Activated T-helper 1 cell treated with Interleukin-2 at 50 U/mL for 16 hours (primary cell): ENCODE results near the gene HEXB.

Source experiments
- DNase-seq: peaks from one replicate; pipeline ENCODE4 v3.0.0-alpha.2; 2020; ENCODE audit warnings: low read depth

Gene HEXB

GRCh38 chr5:74684900-74685851 is at the start of gene HEXB:
Gene HEXB, plus strand, starts transcription at chr5:74685233. Its CDS starts 28 bp downstream, at chr5:74685261.
- DNase-seq, result peak; percentile 75

GRCh38 chr5:74636149-74636548 is 48.9 kb upstream of the HEXB start:
- DNase-seq, result no peak

DNA sequence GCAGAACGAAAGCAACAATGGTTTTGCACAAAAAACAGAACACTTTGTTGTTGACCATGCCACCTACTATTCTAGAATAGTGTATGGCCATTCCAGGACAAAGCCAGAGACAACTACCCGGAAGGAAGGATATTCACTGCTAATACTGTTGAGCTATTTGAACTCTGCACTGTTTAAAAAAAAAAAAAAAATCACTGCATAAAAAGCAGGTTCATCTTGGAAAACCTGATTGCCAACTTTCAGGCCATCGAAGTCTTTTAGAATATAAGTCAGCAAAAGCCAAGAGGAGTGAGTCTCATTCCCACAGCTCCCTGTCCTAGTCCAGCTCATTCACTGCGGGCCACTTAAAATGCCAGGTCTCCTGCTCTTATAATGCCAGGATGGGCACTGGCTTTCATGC is 48.5 kb upstream of the HEXB start:
- DNase-seq, result no peak

DNA sequence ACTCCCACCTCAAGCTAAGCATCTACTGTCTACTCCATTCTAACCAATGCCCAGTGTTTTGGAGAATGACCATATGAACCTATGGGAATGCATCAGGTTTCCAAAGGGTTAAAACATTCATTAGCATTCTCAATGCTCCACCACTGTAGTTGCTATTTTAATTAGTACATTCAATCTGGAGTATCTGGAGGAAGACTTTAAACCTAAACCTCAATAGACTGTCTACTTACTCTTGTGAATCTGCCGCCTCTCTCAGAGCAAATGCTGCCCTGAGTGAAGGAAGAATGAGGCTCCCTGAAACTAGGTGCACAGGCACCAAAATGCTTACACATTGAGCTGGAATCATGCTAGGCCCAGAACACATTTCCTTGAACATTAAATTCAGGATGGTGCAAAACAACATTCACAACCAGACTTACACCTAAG is 46.5 kb upstream of the HEXB start:
- DNase-seq, result no peak

DNA sequence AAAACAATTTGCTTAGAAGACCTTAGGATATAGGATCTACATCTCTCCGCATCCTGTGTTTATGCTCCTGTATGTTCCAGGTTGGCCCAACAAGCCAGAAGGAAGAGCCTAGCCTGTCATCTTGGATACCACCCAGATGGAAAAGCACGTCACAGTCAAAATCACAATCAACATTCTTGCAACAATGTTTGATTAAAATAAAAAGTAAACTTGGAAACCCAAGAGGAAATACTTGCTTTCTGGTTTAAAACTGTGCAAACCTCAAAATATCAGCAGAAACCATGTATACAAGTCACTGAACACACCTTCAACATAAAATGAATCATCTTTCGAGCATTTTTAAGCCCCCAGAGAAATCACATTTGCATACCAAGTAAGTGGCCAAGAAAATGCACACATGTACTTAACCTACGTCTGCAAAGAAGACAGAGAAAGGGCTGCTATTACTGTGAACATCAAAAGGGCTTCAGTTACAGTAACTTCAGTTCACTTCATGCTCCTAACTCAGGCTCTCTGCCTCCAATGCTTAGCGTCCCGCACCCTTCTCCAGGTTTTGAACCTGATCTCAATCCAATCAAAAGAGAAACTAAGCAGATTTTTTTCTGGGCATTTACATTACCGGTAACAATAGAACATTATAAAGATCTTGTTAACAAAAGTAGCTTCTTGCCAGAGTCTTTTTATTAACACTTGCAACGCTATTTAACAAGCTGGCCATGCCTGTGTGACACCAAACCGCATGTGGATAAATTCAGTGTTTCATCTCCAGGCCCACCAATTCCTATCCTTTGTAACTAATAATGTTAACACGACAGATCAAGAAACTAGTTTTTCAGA is 45.8 kb upstream of the HEXB start:
- DNase-seq, result no peak

DNA sequence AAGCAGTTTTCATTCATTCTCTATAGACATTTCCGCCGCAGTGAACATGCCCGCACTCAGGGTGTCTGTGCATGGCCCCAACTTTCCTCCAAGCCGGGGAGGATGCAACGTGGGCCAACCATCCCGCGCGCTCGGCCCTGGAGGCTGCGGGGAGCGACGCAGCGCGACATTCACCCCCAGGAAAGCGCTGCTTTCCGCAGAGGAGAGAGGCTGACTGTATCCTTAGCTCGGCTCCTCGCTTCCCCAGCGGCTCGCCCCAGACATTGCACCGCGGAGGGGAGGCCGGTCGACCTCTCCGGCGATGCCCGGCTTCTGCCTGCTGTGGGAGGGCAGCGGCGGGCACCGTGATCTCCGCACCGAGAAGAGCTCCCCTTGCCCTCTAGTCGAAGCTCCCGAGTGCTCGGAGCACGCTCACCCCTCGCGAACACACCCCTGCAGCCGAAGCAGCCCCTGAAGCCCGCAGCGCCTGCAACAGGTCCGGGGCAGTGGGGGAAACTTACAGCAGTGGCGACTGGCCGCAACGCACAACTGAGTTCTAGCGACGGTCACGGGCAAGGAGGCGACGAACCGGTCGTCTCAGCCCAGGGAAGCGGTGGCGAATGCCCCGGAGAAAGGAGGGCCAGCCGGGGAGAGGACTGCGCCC is 45.1 kb upstream of the HEXB start:
- DNase-seq, result no peak

DNA sequence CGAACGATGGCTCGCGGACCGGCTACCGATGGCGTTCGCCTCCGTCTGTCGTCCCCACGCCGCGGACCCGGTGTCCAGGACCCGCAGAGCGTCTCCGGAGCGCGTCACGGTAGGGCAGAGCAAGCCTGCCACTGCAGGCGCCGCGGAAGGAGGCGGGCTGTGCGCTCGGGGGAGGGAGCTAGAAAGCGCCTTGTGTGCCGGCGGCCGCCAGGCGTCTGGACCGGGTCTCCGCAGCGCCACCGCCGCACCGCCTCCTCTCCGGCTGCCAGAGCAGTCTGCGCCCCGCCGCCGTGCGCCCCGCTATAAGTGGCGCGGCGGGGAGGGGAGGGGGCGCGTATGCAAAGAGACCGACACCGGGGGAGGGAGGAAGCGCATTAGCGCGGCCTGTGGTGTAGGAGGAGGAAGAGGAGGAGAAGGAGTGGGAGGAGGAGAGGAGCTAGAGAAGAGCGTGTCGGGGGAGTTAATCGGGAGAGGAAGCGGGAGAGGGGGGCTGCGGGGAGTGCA is 44.5 kb upstream of the HEXB start, which contains the start of gene ENC1:
TSS of gene ENC1 (minus strand) at position 279 of the 504 bp plus-strand sequence. CDS start 4,243 bp downstream, outside the sequence.
- peak; percentile 55 for DNase-seq

DNA sequence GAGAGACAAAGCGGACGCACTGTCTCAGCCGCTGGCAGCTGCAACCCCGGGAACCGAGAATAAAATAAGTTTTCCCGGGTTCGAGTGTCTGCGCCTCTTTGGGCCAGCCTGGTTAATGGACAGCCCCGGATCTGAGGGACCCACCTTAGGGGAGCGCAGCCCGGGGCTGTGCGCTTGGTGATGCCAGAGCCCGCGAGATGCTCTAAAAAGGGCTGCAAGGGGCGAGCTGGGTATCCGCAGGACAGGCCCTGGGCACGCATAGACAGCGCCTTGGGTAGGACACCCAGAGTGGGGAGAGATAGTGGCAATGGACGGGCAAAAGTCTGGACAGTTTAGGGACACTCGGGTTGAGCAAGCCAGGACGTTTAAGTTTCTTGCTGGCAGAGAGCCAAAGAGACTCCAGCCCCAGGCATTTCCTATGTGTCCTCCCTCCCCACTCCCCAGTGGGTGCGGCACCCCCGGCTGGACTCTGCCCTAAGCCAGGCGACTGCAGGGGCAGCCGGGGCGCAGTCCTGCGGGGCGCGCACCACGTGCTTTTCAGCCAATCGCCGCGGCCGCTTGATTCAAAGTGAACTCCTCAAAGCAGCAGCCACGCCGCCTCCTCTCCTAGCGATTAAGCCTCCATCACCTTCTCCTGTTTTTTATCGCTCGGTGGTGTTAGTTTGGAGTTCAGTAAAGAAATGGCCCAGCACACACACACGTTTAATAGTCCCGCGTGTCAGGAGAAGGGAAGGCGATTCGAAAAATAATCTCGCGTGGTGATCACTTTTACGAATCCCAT is 43.9 kb upstream of the HEXB start:
- DNase-seq, result no peak

- no peak for DNase-seq
Measured at GRCh38 chr5:74641735-74642542, 43.1 kb upstream of the HEXB start.

- DNase-seq, result no peak
Measured at GRCh38 chr5:74642543-74642863, 42.5 kb upstream of the HEXB start.

- no peak for DNase-seq
Measured at GRCh38 chr5:74643111-74643562, 41.9 kb upstream of the HEXB start.

DNA sequence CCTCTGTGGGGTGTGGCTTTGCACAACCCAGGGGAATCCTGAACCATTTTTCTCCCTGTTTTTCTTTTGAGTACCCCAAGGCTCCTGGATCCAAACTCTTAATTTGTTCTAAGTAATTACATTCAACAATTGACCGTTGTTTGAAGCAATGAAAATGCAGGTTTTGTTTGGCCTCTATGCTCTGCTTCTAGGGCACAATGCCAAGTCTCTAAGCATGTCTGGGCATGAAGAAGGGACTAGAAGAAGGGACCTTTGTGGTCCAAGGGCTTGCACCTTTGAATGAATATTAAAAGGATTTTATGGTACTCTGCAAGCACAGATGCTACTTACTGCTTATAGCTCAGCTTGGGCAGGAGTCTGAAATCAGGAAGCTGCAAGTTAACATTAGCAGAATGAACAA is 37.9 kb upstream of the HEXB start:
- DNase-seq, result no peak

- no peak for DNase-seq
Measured at GRCh38 chr5:74648835-74649293, 36.2 kb upstream of the HEXB start.

- no peak for DNase-seq
Measured at GRCh38 chr5:74649421-74649973, 35.5 kb upstream of the HEXB start.

DNA sequence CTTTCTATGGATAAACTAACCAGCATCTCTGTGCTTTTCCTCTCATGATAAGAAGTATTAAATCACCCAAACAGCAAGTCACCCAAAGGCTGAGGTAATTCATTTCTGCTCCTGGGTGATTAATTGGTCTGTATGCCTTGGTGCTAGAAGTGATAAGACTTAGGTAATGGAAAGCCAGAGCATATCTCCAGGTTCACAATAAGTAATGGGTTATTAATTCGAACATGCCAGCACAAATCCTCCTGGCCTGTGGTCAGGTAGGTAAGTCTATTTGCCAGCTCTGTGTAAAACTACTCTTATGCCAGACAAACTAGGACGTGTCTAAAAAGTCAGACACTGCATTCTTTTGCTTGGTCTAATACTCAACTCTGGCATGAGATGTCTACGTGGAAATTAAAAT is 33.3 kb upstream of the HEXB start:
- DNase-seq, result no peak

DNA sequence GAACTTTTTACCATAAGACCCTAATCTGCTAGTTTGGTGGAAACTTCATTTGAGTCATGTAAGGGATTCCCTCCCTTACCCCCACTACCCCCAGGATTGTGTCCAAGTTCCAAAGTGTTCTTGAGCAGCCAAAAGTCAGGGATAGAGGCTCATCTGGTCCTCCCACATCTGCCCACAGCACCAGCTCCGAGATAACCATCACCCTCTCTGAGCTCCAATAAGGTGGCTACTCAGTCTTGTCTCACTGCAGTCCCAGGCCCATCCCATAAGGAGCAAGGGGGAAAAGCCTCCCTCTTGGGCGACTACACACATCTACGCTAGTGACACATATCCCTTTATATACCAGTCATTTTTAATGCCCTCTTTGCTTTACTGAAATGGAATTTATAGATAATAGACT is 32.5 kb upstream of the HEXB start:
- no peak for DNase-seq

DNA sequence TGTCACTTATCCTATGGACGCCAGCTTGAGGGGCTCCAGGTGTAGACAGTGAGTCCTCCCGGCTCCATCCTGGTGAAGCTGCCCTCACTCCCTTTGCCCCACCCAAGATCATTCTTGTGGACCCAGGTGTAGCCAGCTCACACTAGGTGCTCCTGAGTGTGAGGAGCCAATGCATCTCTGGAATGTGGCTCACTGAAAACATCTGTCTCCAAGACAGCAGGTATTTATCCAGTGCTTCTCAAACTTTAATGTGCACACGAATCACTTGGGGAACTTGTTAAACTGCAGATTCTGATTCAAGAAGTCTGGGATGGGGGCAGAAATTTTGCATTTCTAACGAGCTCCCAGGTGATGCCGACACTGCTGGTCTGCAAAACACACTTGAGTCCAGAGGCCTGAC is 31.0 kb upstream of the HEXB start:
- DNase-seq, result no peak

DNA sequence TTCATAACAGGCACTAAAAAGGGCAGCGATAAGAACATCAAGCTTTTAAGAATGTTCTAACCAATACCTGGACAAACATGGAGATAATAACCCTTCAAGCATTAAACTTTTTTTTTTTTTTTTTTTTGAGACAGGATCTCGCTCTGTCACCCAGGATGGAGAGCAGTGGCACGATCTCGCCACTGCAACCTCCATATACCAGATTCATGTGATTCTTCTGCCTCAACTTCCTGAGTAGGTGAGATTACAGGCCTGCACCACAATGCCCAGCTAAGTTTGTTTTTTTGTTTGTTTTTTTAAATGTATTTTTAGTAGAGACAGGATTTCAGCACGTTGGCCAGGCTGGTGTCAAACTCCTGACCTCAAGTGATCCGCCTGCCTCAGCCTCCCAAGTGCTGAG is 29.8 kb upstream of the HEXB start:
- DNase-seq, result no peak

GRCh38 chr5:74655716-74656115 is 29.3 kb upstream of the HEXB start:
- no peak for DNase-seq

- DNase-seq, result no peak
Measured at GRCh38 chr5:74657165-74657564, 27.9 kb upstream of the HEXB start.
